GM12874 (cell line): ENCODE data around the gene SNAPC2.

ENCODE experiments used
- TF ChIP-seq, protein P1 (sequence below): IDR thresholded peaks from 2 replicates; pipeline ENCODE4 v1.5.1; 2011; ENCODE audit warnings: low read depth, mild to moderate bottlenecking, control low read depth, low read length, moderate library complexity; ENCODE audit not compliant: insufficient read depth

The SNAPC2 gene

DNA sequence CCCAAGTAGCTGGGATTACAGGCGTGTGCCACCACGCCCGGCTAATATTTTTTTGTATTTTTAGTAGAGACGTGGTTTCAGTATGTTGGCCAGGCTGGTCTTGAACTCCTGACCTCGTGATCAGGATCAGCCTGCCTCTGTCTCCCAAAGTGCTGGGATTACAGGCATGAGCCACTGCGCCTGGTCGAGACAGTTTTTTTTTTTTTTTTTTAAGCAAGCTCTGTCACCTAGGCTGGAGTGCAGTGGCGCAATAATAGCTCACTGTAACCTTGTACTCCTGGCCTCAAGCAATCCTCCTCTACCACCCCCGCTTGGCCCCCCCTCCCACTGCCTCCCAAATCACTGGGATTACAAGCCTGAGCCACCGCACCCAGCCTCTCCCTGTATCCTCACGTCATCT, 22.8 kb upstream of the SNAPC2 start:
- TF ChIP-seq, protein P1, sequence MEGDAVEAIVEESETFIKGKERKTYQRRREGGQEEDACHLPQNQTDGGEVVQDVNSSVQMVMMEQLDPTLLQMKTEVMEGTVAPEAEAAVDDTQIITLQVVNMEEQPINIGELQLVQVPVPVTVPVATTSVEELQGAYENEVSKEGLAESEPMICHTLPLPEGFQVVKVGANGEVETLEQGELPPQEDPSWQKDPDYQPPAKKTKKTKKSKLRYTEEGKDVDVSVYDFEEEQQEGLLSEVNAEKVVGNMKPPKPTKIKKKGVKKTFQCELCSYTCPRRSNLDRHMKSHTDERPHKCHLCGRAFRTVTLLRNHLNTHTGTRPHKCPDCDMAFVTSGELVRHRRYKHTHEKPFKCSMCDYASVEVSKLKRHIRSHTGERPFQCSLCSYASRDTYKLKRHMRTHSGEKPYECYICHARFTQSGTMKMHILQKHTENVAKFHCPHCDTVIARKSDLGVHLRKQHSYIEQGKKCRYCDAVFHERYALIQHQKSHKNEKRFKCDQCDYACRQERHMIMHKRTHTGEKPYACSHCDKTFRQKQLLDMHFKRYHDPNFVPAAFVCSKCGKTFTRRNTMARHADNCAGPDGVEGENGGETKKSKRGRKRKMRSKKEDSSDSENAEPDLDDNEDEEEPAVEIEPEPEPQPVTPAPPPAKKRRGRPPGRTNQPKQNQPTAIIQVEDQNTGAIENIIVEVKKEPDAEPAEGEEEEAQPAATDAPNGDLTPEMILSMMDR = no peak

DNA sequence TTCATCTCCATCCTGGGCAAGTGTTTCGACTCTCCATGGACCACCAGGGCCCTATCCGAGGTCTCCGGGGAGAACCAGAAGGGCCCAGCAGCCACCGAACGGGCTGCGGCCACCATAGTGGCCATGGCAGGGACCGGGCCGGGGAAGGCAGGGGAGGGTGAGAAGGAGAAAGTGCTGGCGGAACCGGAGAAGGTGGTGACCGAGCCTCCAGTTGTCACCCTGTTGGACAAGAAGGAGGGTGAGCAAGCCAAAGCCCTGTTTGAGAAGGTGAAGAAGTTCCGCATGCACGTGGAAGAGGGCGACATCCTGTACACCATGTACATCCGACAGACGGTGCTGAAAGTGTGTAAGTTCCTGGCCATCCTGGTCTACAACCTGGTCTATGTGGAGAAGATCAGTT, 21.2 kb upstream of the SNAPC2 start:
- TF ChIP-seq, protein P1 = no peak

GRCh38 chr19:7899751-7900378, 20.3 kb upstream of the SNAPC2 start:
- TF ChIP-seq, protein P1 = no peak

- TF ChIP-seq, protein P1 = no peak
Measured at GRCh38 chr19:7900401-7900870, 19.7 kb upstream of the SNAPC2 start.

- TF ChIP-seq, protein P1 = no peak
Measured at GRCh38 chr19:7900931-7901330, 19.2 kb upstream of the SNAPC2 start.

DNA sequence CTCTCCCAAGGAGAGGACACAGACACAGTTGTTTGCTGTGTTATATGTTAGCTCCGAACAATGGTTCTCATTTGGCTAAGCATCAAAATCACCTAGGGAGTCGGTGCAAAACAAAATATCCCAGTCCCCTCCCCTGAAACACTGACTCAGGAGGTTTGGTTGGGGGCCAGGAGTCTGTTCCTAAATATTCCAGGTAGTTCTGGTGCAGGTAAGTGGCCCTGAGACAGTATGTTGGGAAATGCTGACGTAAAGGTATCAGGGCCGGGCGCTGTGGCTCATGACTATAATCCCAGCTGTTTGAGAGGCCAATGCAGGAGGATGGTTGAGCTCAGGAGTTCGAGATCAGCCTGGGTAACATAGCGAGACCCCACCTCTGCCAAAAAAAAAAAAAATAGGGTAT, 18.8 kb upstream of the SNAPC2 start:
- TF ChIP-seq, protein P1 = no peak

DNA sequence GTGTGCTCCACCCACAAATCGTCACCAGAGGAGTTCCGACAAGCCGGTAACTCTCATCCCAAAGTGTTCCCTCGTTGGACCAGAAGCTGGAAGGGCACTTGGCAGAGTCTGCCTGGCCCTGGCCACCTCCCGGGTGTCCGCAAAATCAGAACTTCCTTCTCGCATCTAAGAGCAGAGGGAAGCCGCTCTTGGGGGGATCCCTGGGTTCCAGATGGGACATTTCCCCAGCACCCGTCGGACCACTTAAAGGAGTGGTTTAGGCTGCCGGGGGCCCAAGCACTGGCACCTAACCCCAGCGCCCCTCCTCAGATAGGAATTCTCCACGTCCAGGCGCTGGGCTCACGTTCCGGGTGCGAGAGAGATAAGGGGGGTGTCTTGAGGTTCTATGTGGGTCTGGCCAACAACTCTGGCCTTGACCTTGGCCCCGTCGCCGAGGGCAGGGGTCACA, 17.3 kb upstream of the SNAPC2 start:
- TF ChIP-seq, protein P1 = no peak
